NCI-H2107 treated with DMSO at 0.1 percent for 48 hours (cell line): ENCODE results near the gene MALSU1.

Experiments
- DNase-seq: peaks from one replicate; lab custom pipeline; 2025; ENCODE audit not compliant: unreplicated experiment; lab: John Stamatoyannopoulos, UW

MALSU1 gene

GRCh38 chr7:23358152-23358674 lies 59.1 kb downstream of the MALSU1 start:
- no peak for DNase-seq
